ENCODE data around the gene RPS6KL1.

The RPS6KL1 gene

DNA sequence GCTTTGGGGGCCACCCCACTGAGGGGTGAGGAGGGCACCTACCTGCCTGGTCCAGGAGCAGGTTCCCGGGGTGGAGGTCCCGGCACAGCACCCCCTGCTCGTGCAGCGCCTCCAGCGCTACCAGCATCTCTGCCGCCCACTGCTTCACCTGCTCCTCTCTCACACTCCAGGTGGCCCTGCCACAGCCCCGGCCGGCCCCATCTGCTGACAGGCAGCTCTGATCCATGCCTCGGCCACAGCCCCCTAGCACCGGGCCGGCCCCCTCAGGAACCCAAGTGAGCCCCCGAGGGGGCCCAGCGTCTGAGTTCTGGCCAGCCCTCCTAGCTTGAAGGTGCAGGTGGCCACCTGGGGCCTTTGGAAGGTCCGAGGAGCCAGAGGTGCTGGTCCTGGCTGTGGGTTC is 13.6 kb downstream of the RPS6KL1 start:
- no peak for ATAC-seq
- TF ChIP-seq, protein P1, sequence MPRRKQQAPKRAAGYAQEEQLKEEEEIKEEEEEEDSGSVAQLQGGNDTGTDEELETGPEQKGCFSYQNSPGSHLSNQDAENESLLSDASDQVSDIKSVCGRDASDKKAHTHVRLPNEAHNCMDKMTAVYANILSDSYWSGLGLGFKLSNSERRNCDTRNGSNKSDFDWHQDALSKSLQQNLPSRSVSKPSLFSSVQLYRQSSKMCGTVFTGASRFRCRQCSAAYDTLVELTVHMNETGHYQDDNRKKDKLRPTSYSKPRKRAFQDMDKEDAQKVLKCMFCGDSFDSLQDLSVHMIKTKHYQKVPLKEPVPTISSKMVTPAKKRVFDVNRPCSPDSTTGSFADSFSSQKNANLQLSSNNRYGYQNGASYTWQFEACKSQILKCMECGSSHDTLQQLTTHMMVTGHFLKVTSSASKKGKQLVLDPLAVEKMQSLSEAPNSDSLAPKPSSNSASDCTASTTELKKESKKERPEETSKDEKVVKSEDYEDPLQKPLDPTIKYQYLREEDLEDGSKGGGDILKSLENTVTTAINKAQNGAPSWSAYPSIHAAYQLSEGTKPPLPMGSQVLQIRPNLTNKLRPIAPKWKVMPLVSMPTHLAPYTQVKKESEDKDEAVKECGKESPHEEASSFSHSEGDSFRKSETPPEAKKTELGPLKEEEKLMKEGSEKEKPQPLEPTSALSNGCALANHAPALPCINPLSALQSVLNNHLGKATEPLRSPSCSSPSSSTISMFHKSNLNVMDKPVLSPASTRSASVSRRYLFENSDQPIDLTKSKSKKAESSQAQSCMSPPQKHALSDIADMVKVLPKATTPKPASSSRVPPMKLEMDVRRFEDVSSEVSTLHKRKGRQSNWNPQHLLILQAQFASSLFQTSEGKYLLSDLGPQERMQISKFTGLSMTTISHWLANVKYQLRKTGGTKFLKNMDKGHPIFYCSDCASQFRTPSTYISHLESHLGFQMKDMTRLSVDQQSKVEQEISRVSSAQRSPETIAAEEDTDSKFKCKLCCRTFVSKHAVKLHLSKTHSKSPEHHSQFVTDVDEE (CRISPR knock-in tag; IDR thresholded peaks at IDR 0.05), result no peak
- no peak for TF ChIP-seq TCF4 (CRISPR knock-in tag; IDR thresholded peaks at IDR 0.05; ENCODE audit: borderline replicate concordance)
- TF ChIP-seq RARB (CRISPR knock-in tag; IDR thresholded peaks at IDR 0.05), result no peak
- no peak for TF ChIP-seq PPARA (CRISPR knock-in tag; IDR thresholded peaks at IDR 0.05; ENCODE audit: borderline replicate concordance)
- TF ChIP-seq, protein P2, sequence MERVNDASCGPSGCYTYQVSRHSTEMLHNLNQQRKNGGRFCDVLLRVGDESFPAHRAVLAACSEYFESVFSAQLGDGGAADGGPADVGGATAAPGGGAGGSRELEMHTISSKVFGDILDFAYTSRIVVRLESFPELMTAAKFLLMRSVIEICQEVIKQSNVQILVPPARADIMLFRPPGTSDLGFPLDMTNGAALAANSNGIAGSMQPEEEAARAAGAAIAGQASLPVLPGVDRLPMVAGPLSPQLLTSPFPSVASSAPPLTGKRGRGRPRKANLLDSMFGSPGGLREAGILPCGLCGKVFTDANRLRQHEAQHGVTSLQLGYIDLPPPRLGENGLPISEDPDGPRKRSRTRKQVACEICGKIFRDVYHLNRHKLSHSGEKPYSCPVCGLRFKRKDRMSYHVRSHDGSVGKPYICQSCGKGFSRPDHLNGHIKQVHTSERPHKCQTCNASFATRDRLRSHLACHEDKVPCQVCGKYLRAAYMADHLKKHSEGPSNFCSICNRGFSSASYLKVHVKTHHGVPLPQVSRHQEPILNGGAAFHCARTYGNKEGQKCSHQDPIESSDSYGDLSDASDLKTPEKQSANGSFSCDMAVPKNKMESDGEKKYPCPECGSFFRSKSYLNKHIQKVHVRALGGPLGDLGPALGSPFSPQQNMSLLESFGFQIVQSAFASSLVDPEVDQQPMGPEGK (CRISPR knock-in tag; IDR thresholded peaks at IDR 0.05; ENCODE audit: borderline replicate concordance), result no peak
- TF ChIP-seq GLIS3 (CRISPR knock-in tag; IDR thresholded peaks at IDR 0.05), result no peak
- no peak for TF ChIP-seq ZFP3 (CRISPR knock-in tag; IDR thresholded peaks at IDR 0.05)
- no peak for TF ChIP-seq ISL1 (CRISPR knock-in tag; IDR thresholded peaks at IDR 0.05)
- no peak for TF ChIP-seq CSDC2 (CRISPR knock-in tag; IDR thresholded peaks at IDR 0.05)
- TF ChIP-seq ESRRG (CRISPR knock-in tag; IDR thresholded peaks at IDR 0.05), result no peak
- TF ChIP-seq, protein P3, sequence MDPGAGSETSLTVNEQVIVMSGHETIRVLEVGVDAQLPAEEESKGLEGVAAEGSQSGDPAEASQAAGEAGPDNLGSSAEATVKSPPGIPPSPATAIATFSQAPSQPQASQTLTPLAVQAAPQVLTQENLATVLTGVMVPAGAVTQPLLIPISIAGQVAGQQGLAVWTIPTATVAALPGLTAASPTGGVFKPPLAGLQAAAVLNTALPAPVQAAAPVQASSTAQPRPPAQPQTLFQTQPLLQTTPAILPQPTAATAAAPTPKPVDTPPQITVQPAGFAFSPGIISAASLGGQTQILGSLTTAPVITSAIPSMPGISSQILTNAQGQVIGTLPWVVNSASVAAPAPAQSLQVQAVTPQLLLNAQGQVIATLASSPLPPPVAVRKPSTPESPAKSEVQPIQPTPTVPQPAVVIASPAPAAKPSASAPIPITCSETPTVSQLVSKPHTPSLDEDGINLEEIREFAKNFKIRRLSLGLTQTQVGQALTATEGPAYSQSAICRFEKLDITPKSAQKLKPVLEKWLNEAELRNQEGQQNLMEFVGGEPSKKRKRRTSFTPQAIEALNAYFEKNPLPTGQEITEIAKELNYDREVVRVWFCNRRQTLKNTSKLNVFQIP (CRISPR knock-in tag; IDR thresholded peaks at IDR 0.05; ENCODE audit: borderline replicate concordance, low read depth), result no peak
- no peak for TF ChIP-seq TOX (CRISPR knock-in tag; IDR thresholded peaks at IDR 0.05; ENCODE audit: borderline replicate concordance)
- TF ChIP-seq, protein P4, sequence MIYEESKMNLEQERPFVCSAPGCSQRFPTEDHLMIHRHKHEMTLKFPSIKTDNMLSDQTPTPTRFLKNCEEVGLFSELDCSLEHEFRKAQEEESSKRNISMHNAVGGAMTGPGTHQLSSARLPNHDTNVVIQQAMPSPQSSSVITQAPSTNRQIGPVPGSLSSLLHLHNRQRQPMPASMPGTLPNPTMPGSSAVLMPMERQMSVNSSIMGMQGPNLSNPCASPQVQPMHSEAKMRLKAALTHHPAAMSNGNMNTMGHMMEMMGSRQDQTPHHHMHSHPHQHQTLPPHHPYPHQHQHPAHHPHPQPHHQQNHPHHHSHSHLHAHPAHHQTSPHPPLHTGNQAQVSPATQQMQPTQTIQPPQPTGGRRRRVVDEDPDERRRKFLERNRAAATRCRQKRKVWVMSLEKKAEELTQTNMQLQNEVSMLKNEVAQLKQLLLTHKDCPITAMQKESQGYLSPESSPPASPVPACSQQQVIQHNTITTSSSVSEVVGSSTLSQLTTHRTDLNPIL (CRISPR knock-in tag; IDR thresholded peaks at IDR 0.05; ENCODE audit: low read depth), result no peak

DNA sequence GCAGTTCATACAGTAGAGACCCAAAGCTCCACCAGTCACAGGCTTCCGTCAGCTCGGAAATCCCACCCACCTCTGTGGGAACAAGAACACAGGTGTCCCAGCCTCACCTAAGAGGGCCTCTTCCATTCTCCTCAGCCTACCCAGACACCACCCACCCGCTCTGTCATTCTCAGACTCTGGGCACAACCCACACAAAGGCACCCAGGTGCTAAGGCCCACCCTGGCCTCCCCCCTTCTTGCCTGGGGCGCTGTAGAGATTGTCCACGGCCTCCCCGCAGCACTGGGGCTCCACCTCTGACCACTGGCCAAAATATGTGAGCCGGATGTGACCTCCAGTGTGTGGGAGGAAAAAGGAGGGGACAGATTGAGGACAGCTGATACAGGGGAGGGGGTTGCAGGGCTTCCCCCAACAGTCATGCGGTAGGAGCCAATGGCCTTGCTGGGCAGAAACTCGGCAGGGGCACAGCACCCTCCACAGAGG is 14.2 kb downstream of the RPS6KL1 start:
- no peak for ATAC-seq
- TF ChIP-seq, protein P3 (CRISPR knock-in tag; IDR thresholded peaks at IDR 0.05; ENCODE audit: borderline replicate concordance, low read depth), result no peak
- TF ChIP-seq GLIS3 (CRISPR knock-in tag; IDR thresholded peaks at IDR 0.05) (no peak), OSR1 (CRISPR knock-in tag; IDR thresholded peaks at IDR 0.05) (no peak), ESRRG (CRISPR knock-in tag; IDR thresholded peaks at IDR 0.05) (no peak), ARNTL (CRISPR knock-in tag; IDR thresholded peaks at IDR 0.05; ENCODE audit: borderline replicate concordance, low read depth) (no peak), RARB (CRISPR knock-in tag; IDR thresholded peaks at IDR 0.05) (no peak), CSDC2 (CRISPR knock-in tag; IDR thresholded peaks at IDR 0.05) (no peak)
- TF ChIP-seq, protein P4 (CRISPR knock-in tag; IDR thresholded peaks at IDR 0.05; ENCODE audit: low read depth), result no peak
- TF ChIP-seq, protein P5, sequence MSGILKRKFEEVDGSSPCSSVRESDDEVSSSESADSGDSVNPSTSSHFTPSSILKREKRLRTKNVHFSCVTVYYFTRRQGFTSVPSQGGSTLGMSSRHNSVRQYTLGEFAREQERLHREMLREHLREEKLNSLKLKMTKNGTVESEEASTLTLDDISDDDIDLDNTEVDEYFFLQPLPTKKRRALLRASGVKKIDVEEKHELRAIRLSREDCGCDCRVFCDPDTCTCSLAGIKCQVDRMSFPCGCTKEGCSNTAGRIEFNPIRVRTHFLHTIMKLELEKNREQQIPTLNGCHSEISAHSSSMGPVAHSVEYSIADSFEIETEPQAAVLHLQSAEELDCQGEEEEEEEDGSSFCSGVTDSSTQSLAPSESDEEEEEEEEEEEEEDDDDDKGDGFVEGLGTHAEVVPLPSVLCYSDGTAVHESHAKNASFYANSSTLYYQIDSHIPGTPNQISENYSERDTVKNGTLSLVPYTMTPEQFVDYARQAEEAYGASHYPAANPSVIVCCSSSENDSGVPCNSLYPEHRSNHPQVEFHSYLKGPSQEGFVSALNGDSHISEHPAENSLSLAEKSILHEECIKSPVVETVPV (CRISPR knock-in tag; IDR thresholded peaks at IDR 0.05), result no peak

Measured in SK-N-SH treated with all-trans-retinoic acid at 6 μM for 48 hours (cell line).